Measurements from ENCODE around the gene CIAPIN1. TPM values are rescaled to one million over a fixed set of nuclear protein-coding genes. Genes with fewer than 3 reads are reported as not detected.

CIAPIN1 gene
- total RNA-seq, 2 experiments from 2014 or later = 29.5 to 31.0 TPM

- Mint-ChIP-seq H3K4me3 (no peak overlapping the region), H3K36me3 (ENCODE audit: low read depth) (peaks cover 47% of the 10 kb centered on the region), H3K27me3 (ENCODE audit: low read depth) (no peaks in the 10 kb centered on the region), H3K4me1 (ENCODE audit: low read depth) (peaks cover 25% of the 10 kb centered on the region), H3K9me3 (no peaks in the 10 kb centered on the region), H3K27ac (no peak overlapping the region)
- intact Hi-C loops (cut with micrococcal nuclease) = no loop called here
- no peak for DNase-seq
- CTCF ChIA-PET = interaction anchor here (0.9 to 5.5 kb wide), 3 partner anchors 12 to 43 kb away, joined by 3 to 53 read pairs (median 4); partner anchors contain the start of genes CIAPIN1 and COQ9
These were observed 16.2 kb downstream of the CIAPIN1 start for GRCh38 chr16:57430955-57431354.

- Mint-ChIP-seq H3K4me1 (ENCODE audit: low read depth) (peaks cover under 1% of the 10 kb centered on the region), H3K27ac (no peak overlapping the region), H3K27me3 (ENCODE audit: low read depth) (no peaks in the 10 kb centered on the region), H3K9me3 (no peaks in the 10 kb centered on the region), H3K36me3 (ENCODE audit: low read depth) (peaks cover 33% of the 10 kb centered on the region), H3K4me3 (no peak overlapping the region)
- intact Hi-C loops (cut with micrococcal nuclease) = no loop called here
- CTCF ChIA-PET = no interaction called here
- no peak for DNase-seq
These were observed 19.4 kb downstream of the CIAPIN1 start for GRCh38 chr16:57427824-57428223.

DNA sequence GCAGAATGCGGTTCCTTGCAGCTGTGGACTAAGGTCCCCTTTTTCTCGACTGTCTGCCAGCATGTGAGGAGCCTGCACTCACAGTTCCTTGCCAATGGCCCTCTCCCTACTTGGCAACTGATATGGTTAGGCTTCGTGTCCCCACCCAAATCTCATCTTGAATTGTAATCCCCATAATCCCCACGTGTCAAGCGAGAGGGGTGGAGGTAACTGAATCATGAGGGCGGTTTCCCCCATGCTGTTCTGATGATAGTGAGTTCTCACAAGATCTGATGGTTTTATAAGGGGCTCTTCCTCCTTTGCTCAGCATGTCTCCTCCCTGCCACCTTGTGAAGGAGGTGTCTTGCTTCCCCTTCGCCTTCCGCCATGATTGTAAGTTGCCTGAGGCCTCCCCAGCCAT is 19.9 kb downstream of the CIAPIN1 start:
- peaks cover 31% of the 10 kb centered on the region for H3K36me3 Mint-ChIP-seq (ENCODE audit: low read depth)

DNA sequence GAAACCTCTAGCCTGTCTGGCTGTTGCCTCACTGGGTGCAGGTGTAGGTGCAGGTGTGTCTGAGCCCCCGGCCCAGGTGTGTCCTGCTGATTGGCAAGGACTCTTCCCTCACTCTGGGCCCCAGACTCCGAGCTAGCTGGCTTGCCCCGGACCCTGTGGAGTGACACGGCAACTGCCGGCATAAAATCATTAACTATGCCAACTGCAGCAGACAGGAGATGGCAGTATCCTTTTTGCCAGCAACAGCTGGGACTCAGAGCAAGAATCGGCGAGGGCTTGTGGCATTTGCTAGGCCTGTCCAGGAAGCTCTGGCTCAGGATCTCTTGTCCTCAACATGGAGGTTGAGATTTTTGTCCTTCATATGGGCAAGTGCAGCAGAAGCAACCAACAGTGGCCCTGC is 20.8 kb downstream of the CIAPIN1 start:
- no peaks in the 10 kb centered on the region for H3K4me1 Mint-ChIP-seq (ENCODE audit: low read depth)
- intact Hi-C loops (cut with micrococcal nuclease) = no loop called here
- CTCF ChIA-PET = interaction anchor here (1.5 kb wide), 1 partner anchor 9 kb away, joined by 4 read pairs; no protein-coding TSS in a partner anchor
- no peak overlapping the region for H3K27ac Mint-ChIP-seq
- H3K4me3 Mint-ChIP-seq = no peak overlapping the region
- DNase-seq = no peak
- no peaks in the 10 kb centered on the region for H3K27me3 Mint-ChIP-seq (ENCODE audit: low read depth)
- no peaks in the 10 kb centered on the region for H3K9me3 Mint-ChIP-seq
- peaks cover 28% of the 10 kb centered on the region for H3K36me3 Mint-ChIP-seq (ENCODE audit: low read depth)

More for the DNA sequence above, 19.9 kb downstream of the CIAPIN1 start:
- no peak overlapping the region for H3K4me3 Mint-ChIP-seq
- H3K27ac Mint-ChIP-seq = no peak overlapping the region
- H3K9me3 Mint-ChIP-seq = no peaks in the 10 kb centered on the region
- H3K4me1 Mint-ChIP-seq (ENCODE audit: low read depth) = no peaks in the 10 kb centered on the region
- no peak for DNase-seq
- intact Hi-C loops (cut with micrococcal nuclease) = no loop called here
- H3K27me3 Mint-ChIP-seq (ENCODE audit: low read depth) = no peaks in the 10 kb centered on the region
- CTCF ChIA-PET = interaction anchor here (0.6 to 1.5 kb wide), 2 partner anchors 10 to 24 kb away, joined by 3 to 4 read pairs; no protein-coding TSS in a partner anchor

DNA sequence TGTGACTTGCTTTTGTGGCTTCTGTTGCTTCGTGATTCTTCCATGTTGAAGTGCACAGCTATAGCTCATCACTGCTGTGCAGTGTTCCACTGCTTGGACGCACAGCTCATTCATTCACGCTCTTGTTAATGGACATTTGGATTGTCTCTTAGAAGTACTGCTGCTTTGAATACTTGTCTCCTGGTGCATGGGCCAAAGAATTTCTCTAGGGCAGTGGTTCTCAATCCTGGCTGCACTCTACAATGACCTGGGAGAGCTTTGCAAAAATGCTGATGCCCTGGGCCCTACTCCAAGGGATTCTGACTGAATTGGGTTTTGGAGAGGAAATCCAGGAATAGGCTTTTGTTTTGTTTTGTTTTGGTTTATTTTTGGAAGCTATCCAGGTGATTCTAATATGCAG is 22.6 kb downstream of the CIAPIN1 start:
- peaks cover 16% of the 10 kb centered on the region for H3K36me3 Mint-ChIP-seq (ENCODE audit: low read depth)
- DNase-seq = no peak
- CTCF ChIA-PET = interaction anchor here (0.6 to 2.2 kb wide), 4 partner anchors 9 to 124 kb away, joined by 3 to 6 read pairs (median 4); no protein-coding TSS in a partner anchor
- H3K27ac Mint-ChIP-seq = no peak overlapping the region
- no peaks in the 10 kb centered on the region for H3K9me3 Mint-ChIP-seq
- peaks cover 1% of the 10 kb centered on the region for H3K4me1 Mint-ChIP-seq (ENCODE audit: low read depth)
- H3K4me3 Mint-ChIP-seq = no peak overlapping the region
- intact Hi-C loops (cut with micrococcal nuclease) = no loop called here
- H3K27me3 Mint-ChIP-seq (ENCODE audit: low read depth) = no peaks in the 10 kb centered on the region

- Mint-ChIP-seq H3K27me3 (ENCODE audit: low read depth) (no peaks in the 10 kb centered on the region), H3K27ac (no peak overlapping the region), H3K4me3 (no peak overlapping the region), H3K4me1 (ENCODE audit: low read depth) (peaks cover 7% of the 10 kb centered on the region), H3K9me3 (no peaks in the 10 kb centered on the region), H3K36me3 (ENCODE audit: low read depth) (peaks cover 10% of the 10 kb centered on the region)
- DNase-seq = no peak
- intact Hi-C loops (cut with micrococcal nuclease) = no loop called here
- CTCF ChIA-PET = interaction anchor here (0.6 to 2.2 kb wide), 8 partner anchors 10 to 894 kb away, joined by 3 to 11 read pairs (median 4); no protein-coding TSS in a partner anchor
These were observed 24.0 kb downstream of the CIAPIN1 start for GRCh38 chr16:57423152-57423551.

GRCh38 chr16:57422026-57422944 is 24.9 kb downstream of the CIAPIN1 start:
- intact Hi-C loops (cut with micrococcal nuclease) = no loop called here
- CTCF ChIA-PET = interaction anchor here (0.5 to 2.0 kb wide), 10 partner anchors 10 to 338 kb away, joined by 3 to 11 read pairs (median 4); no protein-coding TSS in a partner anchor
- no peak overlapping the region for H3K4me3 Mint-ChIP-seq
- peaks cover 11% of the 10 kb centered on the region for H3K4me1 Mint-ChIP-seq (ENCODE audit: low read depth)
- H3K27ac Mint-ChIP-seq = no peak overlapping the region
- no peaks in the 10 kb centered on the region for H3K27me3 Mint-ChIP-seq (ENCODE audit: low read depth)
- no peaks in the 10 kb centered on the region for H3K9me3 Mint-ChIP-seq
- peaks cover 4% of the 10 kb centered on the region for H3K36me3 Mint-ChIP-seq (ENCODE audit: low read depth)
- DNase-seq = peak; percentile 33

DNA sequence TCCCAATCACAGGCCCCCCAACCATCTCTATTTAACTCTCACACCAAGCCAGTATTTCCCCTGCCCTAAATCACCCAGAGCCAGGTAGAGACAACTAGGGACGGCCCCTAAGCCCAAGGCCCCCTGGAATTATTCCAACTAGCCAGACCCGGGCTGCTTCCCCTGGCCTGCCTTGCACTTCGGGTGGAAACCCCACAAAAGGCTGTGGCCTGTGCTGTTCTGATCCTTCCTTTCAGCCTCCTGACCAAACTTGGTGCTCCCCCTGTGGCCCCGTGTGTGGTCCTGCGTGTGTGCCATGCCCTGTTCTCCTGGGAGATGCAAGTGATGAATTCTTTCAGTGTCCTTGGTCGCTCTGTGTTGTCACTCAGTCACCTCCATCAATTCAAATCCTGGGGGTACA is 27.7 kb downstream of the CIAPIN1 start:
- H3K9me3 Mint-ChIP-seq = no peaks in the 10 kb centered on the region
- H3K27ac Mint-ChIP-seq = no peak overlapping the region
- no peak overlapping the region for H3K4me3 Mint-ChIP-seq
- H3K4me1 Mint-ChIP-seq (ENCODE audit: low read depth) = peaks cover 16% of the 10 kb centered on the region
- CTCF ChIA-PET = interaction anchor here (0.6 to 5.4 kb wide), 23 partner anchors 12 to 206 kb away, joined by 3 to 191 read pairs (median 4); partner anchors contain the start of gene POLR2C
- no peaks in the 10 kb centered on the region for H3K27me3 Mint-ChIP-seq (ENCODE audit: low read depth)
- no peak for DNase-seq
- intact Hi-C loops (cut with micrococcal nuclease) = loop anchor here (1.0 to 5.0 kb wide), 5 partner anchors 14 to 232 kb away; partner anchors contain the start of genes POLR2C, PSME3IP1 and RSPRY1
- no peaks in the 10 kb centered on the region for H3K36me3 Mint-ChIP-seq (ENCODE audit: low read depth)

- no peaks in the 10 kb centered on the region for H3K36me3 Mint-ChIP-seq (ENCODE audit: low read depth)
- H3K27me3 Mint-ChIP-seq (ENCODE audit: low read depth) = no peaks in the 10 kb centered on the region
- peaks cover 16% of the 10 kb centered on the region for H3K4me1 Mint-ChIP-seq (ENCODE audit: low read depth)
- H3K4me3 Mint-ChIP-seq = no peak overlapping the region
- intact Hi-C loops (cut with micrococcal nuclease) = loop anchor here (5.0 kb wide), 1 partner anchor 229 kb away; the partner anchor contains the start of genes PSME3IP1 and RSPRY1
- CTCF ChIA-PET = interaction anchor here (0.6 to 5.4 kb wide), 22 partner anchors 16 to 331 kb away, joined by 3 to 191 read pairs (median 5); partner anchors contain the start of genes CIAPIN1, COQ9 and CPNE2
- DNase-seq = no peak
- H3K27ac Mint-ChIP-seq = no peak overlapping the region
- no peaks in the 10 kb centered on the region for H3K9me3 Mint-ChIP-seq
These were observed 31.1 kb downstream of the CIAPIN1 start for GRCh38 chr16:57416084-57416483.

DNA sequence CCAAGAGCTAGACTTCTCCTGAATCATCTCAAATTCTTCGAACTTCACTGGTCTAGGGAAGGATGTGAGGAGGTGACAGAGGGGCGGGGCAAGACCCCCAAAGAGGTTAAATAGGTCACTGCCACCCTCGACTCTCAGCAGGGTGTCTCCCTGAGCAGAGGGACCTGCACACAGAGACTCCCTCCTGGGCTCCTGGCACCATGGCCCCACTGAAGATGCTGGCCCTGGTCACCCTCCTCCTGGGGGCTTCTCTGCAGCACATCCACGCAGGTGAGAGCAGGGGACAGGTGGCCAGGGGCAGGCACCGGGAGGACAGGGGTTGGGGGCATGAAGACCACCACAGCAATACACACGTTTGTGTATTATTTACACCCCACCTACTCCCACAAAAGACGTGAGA is 33.5 kb downstream of the CIAPIN1 start:
- intact Hi-C loops (cut with micrococcal nuclease) = no loop called here
- H3K4me3 Mint-ChIP-seq = no peak overlapping the region
- H3K27ac Mint-ChIP-seq = no peak overlapping the region
- no peaks in the 10 kb centered on the region for H3K9me3 Mint-ChIP-seq
- no peaks in the 10 kb centered on the region for H3K36me3 Mint-ChIP-seq (ENCODE audit: low read depth)
- H3K27me3 Mint-ChIP-seq (ENCODE audit: low read depth) = no peaks in the 10 kb centered on the region
- DNase-seq = no peak
- peaks cover 9% of the 10 kb centered on the region for H3K4me1 Mint-ChIP-seq (ENCODE audit: low read depth)
- CTCF ChIA-PET = interaction anchor here (1.0 to 3.3 kb wide), 3 partner anchors 9 to 113 kb away, joined by 3 to 13 read pairs (median 8); no protein-coding TSS in a partner anchor

GRCh38 chr16:57413301-57413730 is 33.9 kb downstream of the CIAPIN1 start:
- CTCF ChIA-PET = interaction anchor here (1.0 to 3.3 kb wide), 3 partner anchors 9 to 113 kb away, joined by 3 to 13 read pairs (median 8); no protein-coding TSS in a partner anchor
- Mint-ChIP-seq H3K27ac (no peak overlapping the region), H3K4me1 (ENCODE audit: low read depth) (peaks cover 9% of the 10 kb centered on the region), H3K36me3 (ENCODE audit: low read depth) (no peaks in the 10 kb centered on the region), H3K4me3 (no peak overlapping the region), H3K9me3 (no peaks in the 10 kb centered on the region), H3K27me3 (ENCODE audit: low read depth) (no peaks in the 10 kb centered on the region)
- DNase-seq = no peak
- intact Hi-C loops (cut with micrococcal nuclease) = no loop called here

GRCh38 chr16:57412584-57412983 is 34.6 kb downstream of the CIAPIN1 start:
- CTCF ChIA-PET = interaction anchor here (1.0 to 3.3 kb wide), 4 partner anchors 10 to 112 kb away, joined by 3 to 13 read pairs (median 6); no protein-coding TSS in a partner anchor
- intact Hi-C loops (cut with micrococcal nuclease) = no loop called here
- Mint-ChIP-seq H3K4me3 (no peak overlapping the region), H3K27me3 (ENCODE audit: low read depth) (no peaks in the 10 kb centered on the region), H3K4me1 (ENCODE audit: low read depth) (peaks cover 5% of the 10 kb centered on the region), H3K9me3 (no peaks in the 10 kb centered on the region), H3K27ac (no peak overlapping the region), H3K36me3 (ENCODE audit: low read depth) (no peaks in the 10 kb centered on the region)
- DNase-seq = no peak

Data from activated naive CD4-positive, alpha-beta T cell treated with anti-CD3 and anti-CD28 coated beads for 36 hours (primary cell).